HG03442 (cell line): ENCODE results near the gene PIN4.
A peak's percentile ranks its signal among the peaks of the same experiment; 100 is the strongest.
"Not testable (repeated sequence)": the region's sequence is repeated elsewhere in the genome, so short reads cannot be mapped to it uniquely, and the experiment has no call there.

Experiments used
- ATAC-seq: cut with Tn5 transposase; IDR thresholded peaks from one replicate; pipeline ENCODE4 v1.9.1; 2021; ENCODE audit warnings: mild to moderate bottlenecking, moderate library complexity; ENCODE audit not compliant: unreplicated experiment

PIN4 gene

DNA sequence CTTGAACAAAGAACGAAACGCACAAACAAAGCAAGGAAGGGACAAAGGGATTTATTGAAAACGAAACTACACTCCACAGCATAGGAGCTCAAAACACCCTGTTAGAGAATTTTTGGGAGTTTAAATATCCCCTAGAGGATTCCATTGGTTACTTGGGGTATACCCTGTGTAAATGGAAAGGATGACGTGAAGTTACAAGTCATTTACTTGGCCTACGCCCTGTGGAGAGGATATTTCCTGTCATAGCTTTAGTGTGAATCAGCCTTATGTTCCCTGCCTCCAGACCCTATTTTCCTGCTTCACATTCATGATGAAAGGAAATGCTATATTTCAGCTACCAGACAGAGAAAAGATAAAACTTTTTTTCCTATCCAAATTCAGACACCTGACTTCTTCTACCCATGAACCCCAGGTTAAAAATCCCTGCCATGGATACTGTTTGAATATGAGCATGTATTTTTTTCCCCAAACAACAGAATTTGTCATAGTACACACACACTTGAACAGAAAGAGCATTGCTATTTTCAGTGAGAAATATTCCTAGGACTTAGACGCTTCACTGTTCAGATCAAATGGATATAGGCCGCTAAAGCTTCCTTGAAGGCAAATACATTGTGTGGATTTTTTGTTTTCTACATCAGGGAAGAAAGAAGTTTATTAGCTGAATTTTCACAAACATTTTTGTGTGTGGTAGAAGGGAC lies 20.4 kb downstream of the PIN4 start:
- no peak for ATAC-seq

GRCh38 chrX:72202792-72203401 lies 21.3 kb downstream of the PIN4 start:
- no peak for ATAC-seq

GRCh38 chrX:72203421-72203820 lies 21.9 kb downstream of the PIN4 start:
- ATAC-seq: no peak

- no peak for ATAC-seq
Measured at GRCh38 chrX:72205706-72206105, 24.1 kb downstream of the PIN4 start.

GRCh38 chrX:72207366-72207765 lies 25.8 kb downstream of the PIN4 start:
- ATAC-seq: no peak

GRCh38 chrX:72208126-72208800 lies 26.7 kb downstream of the PIN4 start:
- no peak for ATAC-seq

DNA sequence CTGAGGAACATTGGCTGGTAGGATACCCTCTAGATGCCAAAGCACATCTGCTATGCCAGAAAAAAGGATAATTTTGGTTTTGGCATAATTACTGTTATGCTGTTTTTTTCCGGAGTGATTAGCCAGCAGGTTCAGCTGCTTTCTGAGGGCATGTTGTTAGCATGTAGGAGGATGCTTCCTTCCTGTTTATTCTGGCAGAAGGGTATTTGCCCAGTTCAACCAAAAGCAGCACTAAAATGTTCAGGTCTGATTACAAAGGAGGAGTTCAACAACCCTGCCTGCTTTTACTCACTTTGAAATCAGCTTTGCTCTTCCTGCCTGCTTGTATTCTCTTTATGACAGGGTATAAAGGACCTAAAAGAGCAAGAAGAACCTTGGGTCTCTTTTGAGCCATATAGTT lies 35.4 kb downstream of the PIN4 start:
- no peak for ATAC-seq

DNA sequence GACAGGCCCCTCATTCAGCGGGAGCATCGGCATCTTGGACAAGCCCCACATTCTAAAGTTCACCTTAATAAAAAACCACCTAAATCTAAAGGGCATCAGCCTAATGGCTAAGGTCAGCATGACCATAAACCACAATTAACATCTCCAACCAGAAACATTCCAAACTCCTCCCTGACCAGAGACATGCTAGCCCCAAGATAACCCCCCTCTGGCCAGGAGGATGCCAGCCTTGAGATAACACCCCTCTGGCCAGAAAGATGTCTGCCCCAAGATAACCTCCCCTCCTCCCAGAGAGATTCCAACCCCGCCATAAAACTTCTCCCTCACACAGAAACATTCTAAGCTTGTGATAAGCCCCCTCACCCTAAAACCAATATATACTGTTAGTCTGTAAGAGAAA lies 38.8 kb downstream of the PIN4 start:
- not testable (repeated sequence) for ATAC-seq

GRCh38 chrX:72230290-72230689 lies 48.7 kb downstream of the PIN4 start:
- no peak for ATAC-seq

DNA sequence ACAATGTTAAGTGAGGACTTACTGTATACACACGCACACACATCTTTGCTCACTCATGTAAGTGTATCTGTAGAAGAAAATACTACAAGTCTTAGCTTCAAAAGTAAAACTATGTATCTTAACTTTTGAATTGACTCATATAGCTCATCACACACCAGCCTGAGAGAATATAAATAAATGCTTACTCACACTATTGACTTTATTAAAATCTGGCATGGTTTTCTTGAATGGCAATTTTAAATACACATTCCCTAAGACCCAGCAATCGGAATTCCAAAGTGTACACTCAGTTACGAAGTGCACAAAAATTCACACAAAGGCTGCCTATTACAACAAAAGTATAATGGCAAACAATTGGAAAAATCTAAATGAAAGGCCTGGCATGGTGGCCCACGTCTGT lies 55.3 kb downstream of the PIN4 start:
- no peak for ATAC-seq

GRCh38 chrX:72238183-72238582 lies 56.6 kb downstream of the PIN4 start:
- no peak for ATAC-seq

GRCh38 chrX:72238721-72239475 lies 57.3 kb downstream of the PIN4 start, which contains the start of gene ERCC6L:
Gene ERCC6L (minus strand): TSS chrX:72239027. CDS start chrX:72238911, 116 bp downstream.
- ATAC-seq: peak; percentile 96

DNA sequence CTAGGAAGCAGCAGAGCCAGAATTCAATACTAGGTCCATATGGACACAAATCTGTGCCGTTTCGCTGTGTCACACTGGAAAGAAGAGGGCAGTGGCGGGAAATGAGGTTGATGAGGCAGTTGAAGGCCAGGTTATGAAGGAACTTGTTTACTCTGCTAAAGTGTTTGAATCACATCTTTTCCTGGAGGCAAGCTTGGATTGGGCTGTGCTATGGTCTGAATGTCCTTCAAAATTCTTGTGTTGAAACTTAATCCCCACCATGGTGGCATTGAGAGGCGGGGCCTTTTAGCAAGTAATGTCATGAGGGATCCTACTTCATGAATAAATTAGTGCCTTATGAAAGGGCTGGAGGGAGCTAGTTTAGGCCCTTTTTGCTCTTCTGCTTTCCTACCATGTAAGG lies 59.4 kb downstream of the PIN4 start:
- ATAC-seq: no peak

DNA sequence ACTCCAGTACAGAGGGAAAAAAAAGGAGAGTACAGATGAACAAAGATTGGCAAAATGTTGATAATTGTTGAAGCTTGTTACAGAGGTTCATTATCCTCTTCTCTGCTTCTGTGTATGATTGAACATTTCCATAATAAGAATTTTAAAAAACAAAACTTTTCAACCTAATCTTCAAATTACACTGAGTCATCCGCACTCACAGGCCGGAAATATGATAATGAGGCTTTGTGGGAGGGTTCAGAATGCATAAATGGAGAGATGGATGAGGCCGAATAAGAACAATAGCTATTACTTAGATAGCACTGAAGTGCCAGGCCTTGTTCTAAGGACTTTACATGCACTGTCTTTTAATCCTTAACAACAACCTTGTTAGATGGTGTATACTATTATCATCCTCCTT lies 61.9 kb downstream of the PIN4 start:
- ATAC-seq: no peak

DNA sequence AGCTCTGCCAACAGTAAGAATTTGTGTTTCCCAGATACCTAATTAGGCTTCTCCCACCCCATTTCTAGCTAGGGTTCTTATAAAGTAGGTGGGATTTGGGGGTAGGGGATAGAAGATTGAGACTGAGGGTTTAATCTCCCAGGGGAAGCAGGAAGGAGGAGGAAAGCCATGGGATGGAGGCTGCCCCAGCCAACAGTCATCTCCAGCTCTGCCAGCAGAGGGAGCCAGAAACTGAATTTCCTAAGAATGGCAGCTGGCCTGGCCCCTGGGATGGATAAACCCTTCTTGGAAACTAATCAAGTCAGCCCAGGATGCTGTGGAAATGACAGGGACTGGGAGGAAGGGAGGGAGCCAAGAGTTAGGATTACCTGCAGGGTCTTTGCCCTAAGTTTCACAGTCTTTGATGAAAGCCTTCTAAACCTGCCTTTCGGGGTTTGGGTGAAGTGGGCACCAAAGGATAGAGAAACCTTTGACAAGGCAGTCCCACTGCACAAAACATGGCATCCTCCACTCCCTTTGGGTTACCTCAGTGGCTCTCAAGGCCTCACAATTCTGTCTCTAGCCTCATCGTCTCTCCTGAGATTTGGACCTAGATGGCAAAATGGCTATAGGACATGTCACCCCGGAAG lies 64.0 kb downstream of the PIN4 start:
- ATAC-seq: no peak

- ATAC-seq: no peak
Measured at GRCh38 chrX:72247206-72247942, 65.8 kb downstream of the PIN4 start.
